Body of pancreas (tissue), 4 donors: Measurements from ENCODE around the gene NYAP1. TPM values are rescaled to one million over a fixed set of nuclear protein-coding genes. Genes with fewer than 3 reads are reported as not detected.
"Not testable (repeated sequence)": the region's sequence is repeated elsewhere in the genome, so short reads cannot be mapped to it uniquely, and the experiment has no call there.

Experiments used
- ATAC-seq: fragments of 150-250 bp; one replicate; pipeline ENCODE4 v1.9.1; 2016
- DNase-seq, 4 donors: peaks; one replicate each; pipeline ENCODE4 v3.0.0-alpha.2; 2019
- H3K27ac ChIP-seq, 4 donors: fragments of 200-600 bp; sonication (generic); 1 replicate in 3 of 4; 2 replicates in 1 of 4; pipeline versions ENCODE4 v1.5.1 to v1.6.1; 2016 to 2019; ENCODE audit warnings: mild to moderate bottlenecking in 1 of 4, mixed read lengths in 1 of 4, moderate library complexity in 1 of 4
- H3K27me3 ChIP-seq, 2 donors: fragments of 200-600 bp; sonication (generic); one replicate each; pipeline ENCODE4 v1.6.0; 2016; ENCODE audit warnings: mild to moderate bottlenecking in 1 of 2
- H3K36me3 ChIP-seq, 2 donors: fragments of 200-600 bp; sonication (generic); replicated peaks in 1 of 2; 2 replicates each; pipeline ENCODE4 v1.5.1; 2016; ENCODE audit warnings: low read depth in 2 of 2; ENCODE audit not compliant: insufficient read depth in 1 of 2
- H3K4me1 ChIP-seq: fragments of 200-600 bp; sonication (generic); one replicate; pipeline ENCODE4 v1.6.0; 2016
- H3K4me3 ChIP-seq, 2 donors: fragments of 200-600 bp; sonication (generic); 1 replicate in 1 of 2; 2 replicates in 1 of 2; pipeline ENCODE4 v1.5.1; 2016 to 2019
- H3K9me3 ChIP-seq, 3 donors: fragments of 200-600 bp; sonication (generic); 1 replicate in 2 of 3; 2 replicates in 1 of 3; pipeline ENCODE4 v1.5.1; 2016
- CTCF ChIP-seq, 7 experiments: fragments of 450-650 bp in 4 of 7; fragments of 200-600 bp in 3 of 7; sonication (generic) in 3 of 7; IDR thresholded peaks; one replicate each; pipeline ENCODE4 v1.5.1; 2016 to 2019; ENCODE audit warnings: antibody characterized with exemption in 7 of 7
- POLR2A ChIP-seq, 3 donors: fragments of 450-650 bp; IDR thresholded peaks; one replicate each; pipeline ENCODE4 v1.6.1; 2016; ENCODE audit warnings: antibody characterized with exemption in 3 of 3, mild to moderate bottlenecking in 2 of 3
- WGBS, 2 donors: methylation state at CpG; one replicate each; pipeline ENCODE4 v1.1.5; 2017; 5-methylcytosine and 5-hydroxymethylcytosine counted together
- intact Hi-C: fragments of 100-400 bp; cut with DNase I; formaldehyde crosslinking; loops from one replicate; pipeline ENCODE4 v1.15.1; 2023
- total RNA-seq, 2 donors: library from RNA; depleted of rRNA; stranded (reverse); fragments of >200 nt; gene quantifications; one replicate each; pipeline ENCODE4 v1.1.0, GENCODE V29; 2016

Gene NYAP1
- total RNA-seq, 2 donors from 2014 or later = 1.0 to 1.3 TPM

- ATAC-seq (no peak), DNase-seq (no peak)
- Histone ChIP-seq H3K27ac (no peak overlapping the region), H3K4me1 (no peaks in the 10 kb centered on the region), H3K36me3 (no peaks in the 10 kb centered on the region), H3K27me3 (no peaks in the 10 kb centered on the region), H3K9me3 (no peaks in the 10 kb centered on the region), H3K4me3 (no peak overlapping the region)
- intact Hi-C loops = no loop called here
- WGBS, 2 donors = 80 to 85% methylated on average over 9 of the region's 9 CpGs
- TF ChIP-seq CTCF (IDR thresholded peaks at IDR 0.05) = no peak
- no peak for TF ChIP-seq POLR2A (IDR thresholded peaks at IDR 0.05)
These were observed 40.5 kb upstream of the NYAP1 start for GRCh38 chr7:100443096-100443840.

GRCh38 chr7:100444311-100445278 lies 39.1 kb upstream of the NYAP1 start:
- 46 to 54% methylated on average over 11 to 14 of the region's 14 CpGs for WGBS, 2 donors
- H3K4me1 ChIP-seq = peaks cover 1% of the 10 kb centered on the region
- ATAC-seq (peak; percentile 54), DNase-seq (no peak)
- H3K9me3 ChIP-seq = no peaks in the 10 kb centered on the region
- no peaks in the 10 kb centered on the region for H3K27me3 ChIP-seq
- H3K4me3 ChIP-seq = no peak overlapping the region
- H3K36me3 ChIP-seq = no peaks in the 10 kb centered on the region
- H3K27ac ChIP-seq = peak overlapping the region in 3 of 4 donors; percentile 5 to 44 (median 8)
- intact Hi-C loops = no loop called here
- TF ChIP-seq CTCF (IDR thresholded peaks at IDR 0.05) (no peak), POLR2A (IDR thresholded peaks at IDR 0.05) (no peak)

- Histone ChIP-seq H3K4me1 (peaks cover 15% of the 10 kb centered on the region), H3K36me3 (no peaks in the 10 kb centered on the region), H3K27me3 (no peaks in the 10 kb centered on the region), H3K27ac (no peak overlapping the region), H3K4me3 (no peak overlapping the region), H3K9me3 (no peaks in the 10 kb centered on the region)
- DNase-seq (no peak), ATAC-seq (no peak)
- TF ChIP-seq CTCF (IDR thresholded peaks at IDR 0.05) (no peak), POLR2A (IDR thresholded peaks at IDR 0.05) (no peak)
- intact Hi-C loops = no loop called here
- 54 to 59% methylated on average over 2 of the region's 2 CpGs for WGBS, 2 donors
These were observed 37.7 kb upstream of the NYAP1 start for GRCh38 chr7:100446040-100446439.

GRCh38 chr7:100447363-100447762 lies 36.4 kb upstream of the NYAP1 start:
- 85 to 93% methylated on average over 8 of the region's 8 CpGs for WGBS, 2 donors
- peaks cover 16% of the 10 kb centered on the region for H3K4me1 ChIP-seq
- H3K9me3 ChIP-seq, H3K27ac ChIP-seq, H3K36me3 ChIP-seq, DNase-seq, intact Hi-C loops, ATAC-seq, H3K4me3 ChIP-seq, H3K27me3 ChIP-seq: not testable (repeated sequence)

- no peak for DNase-seq
- H3K27me3 ChIP-seq = no peaks in the 10 kb centered on the region
- no peak for ATAC-seq
- H3K9me3 ChIP-seq = no peaks in the 10 kb centered on the region
- no peak overlapping the region for H3K4me3 ChIP-seq
- no peaks in the 10 kb centered on the region for H3K36me3 ChIP-seq
- peak overlapping the region in 1 of 4 donors; percentile 77 for H3K27ac ChIP-seq
- intact Hi-C loops = no loop called here
- H3K4me1 ChIP-seq = peaks cover 16% of the 10 kb centered on the region
- WGBS, 2 donors = 82 to 85% methylated on average over 13 of the region's 13 CpGs
- TF ChIP-seq POLR2A (IDR thresholded peaks at IDR 0.05) = no peak
- TF ChIP-seq CTCF (IDR thresholded peaks at IDR 0.05) = no peak
These were observed 34.4 kb upstream of the NYAP1 start for GRCh38 chr7:100449190-100449795.
